Measurements from ENCODE around the gene GMPPA. TPM values are rescaled to one million over a fixed set of nuclear protein-coding genes. Genes with fewer than 3 reads are reported as not detected.

Gene GMPPA
- total and polyA plus RNA-seq, 9 of the 15 experiments (the other 6 are each of a cell fraction or from before 2014, with no cell fraction given) = 7.0 to 101 (median 66.7) TPM

DNA sequence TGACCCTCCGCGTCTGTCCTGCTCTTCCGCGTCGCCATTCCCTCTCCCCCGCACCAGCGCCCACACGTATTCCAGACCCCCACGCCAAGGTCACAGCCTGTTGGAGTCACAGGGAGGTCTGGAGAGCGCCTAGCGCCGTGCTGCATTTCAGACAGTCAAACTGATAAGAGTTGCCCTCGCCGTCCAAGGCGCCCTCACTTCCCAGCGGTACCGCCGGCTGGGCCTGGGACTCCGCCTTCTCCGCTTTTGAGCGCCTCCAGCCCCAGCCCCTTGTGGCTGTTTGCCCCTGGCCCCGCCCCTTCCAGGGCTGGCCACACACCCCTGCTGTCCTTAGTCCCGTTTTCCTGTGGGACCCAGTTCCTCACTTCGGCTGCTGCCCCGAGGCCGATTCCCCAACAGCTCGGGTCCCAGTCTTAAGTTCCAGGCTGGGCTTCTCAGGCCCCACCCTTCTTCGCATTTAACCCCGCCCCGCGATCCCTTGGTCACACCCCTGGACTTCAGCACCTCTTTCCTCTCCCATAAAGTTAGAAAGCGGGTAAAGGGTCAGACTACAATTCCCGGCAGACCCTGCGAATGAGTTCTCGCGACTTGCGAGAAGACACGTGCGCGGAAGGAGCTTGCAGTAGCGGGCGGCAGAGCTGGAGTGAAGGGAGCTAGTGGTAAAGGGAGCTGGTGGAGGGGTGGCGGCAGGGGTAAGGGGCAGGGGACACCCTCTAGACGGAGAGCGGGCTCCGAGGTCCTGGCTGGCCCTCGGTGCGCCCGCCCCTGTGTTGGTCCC is at the start of gene GMPPA (continued):
- TF ChIP-seq, protein P1, sequence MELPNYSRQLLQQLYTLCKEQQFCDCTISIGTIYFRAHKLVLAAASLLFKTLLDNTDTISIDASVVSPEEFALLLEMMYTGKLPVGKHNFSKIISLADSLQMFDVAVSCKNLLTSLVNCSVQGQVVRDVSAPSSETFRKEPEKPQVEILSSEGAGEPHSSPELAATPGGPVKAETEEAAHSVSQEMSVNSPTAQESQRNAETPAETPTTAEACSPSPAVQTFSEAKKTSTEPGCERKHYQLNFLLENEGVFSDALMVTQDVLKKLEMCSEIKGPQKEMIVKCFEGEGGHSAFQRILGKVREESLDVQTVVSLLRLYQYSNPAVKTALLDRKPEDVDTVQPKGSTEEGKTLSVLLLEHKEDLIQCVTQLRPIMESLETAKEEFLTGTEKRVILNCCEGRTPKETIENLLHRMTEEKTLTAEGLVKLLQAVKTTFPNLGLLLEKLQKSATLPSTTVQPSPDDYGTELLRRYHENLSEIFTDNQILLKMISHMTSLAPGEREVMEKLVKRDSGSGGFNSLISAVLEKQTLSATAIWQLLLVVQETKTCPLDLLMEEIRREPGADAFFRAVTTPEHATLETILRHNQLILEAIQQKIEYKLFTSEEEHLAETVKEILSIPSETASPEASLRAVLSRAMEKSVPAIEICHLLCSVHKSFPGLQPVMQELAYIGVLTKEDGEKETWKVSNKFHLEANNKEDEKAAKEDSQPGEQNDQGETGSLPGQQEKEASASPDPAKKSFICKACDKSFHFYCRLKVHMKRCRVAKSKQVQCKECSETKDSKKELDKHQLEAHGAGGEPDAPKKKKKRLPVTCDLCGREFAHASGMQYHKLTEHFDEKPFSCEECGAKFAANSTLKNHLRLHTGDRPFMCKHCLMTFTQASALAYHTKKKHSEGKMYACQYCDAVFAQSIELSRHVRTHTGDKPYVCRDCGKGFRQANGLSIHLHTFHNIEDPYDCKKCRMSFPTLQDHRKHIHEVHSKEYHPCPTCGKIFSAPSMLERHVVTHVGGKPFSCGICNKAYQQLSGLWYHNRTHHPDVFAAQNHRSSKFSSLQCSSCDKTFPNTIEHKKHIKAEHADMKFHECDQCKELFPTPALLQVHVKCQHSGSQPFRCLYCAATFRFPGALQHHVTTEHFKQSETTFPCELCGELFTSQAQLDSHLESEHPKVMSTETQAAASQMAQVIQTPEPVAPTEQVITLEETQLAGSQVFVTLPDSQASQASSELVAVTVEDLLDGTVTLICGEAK (IDR thresholded peaks at IDR 0.05) = peak; percentile 74
- TF ChIP-seq, protein P1 (CRISPR knock-in tag; IDR thresholded peaks at IDR 0.05) = no peak
- peak; percentile 67; the same call in 1 of the 2 replicates for TF ChIP-seq SMARCA4 (IDR thresholded peaks at IDR 0.05)
- TF ChIP-seq, protein P2, sequence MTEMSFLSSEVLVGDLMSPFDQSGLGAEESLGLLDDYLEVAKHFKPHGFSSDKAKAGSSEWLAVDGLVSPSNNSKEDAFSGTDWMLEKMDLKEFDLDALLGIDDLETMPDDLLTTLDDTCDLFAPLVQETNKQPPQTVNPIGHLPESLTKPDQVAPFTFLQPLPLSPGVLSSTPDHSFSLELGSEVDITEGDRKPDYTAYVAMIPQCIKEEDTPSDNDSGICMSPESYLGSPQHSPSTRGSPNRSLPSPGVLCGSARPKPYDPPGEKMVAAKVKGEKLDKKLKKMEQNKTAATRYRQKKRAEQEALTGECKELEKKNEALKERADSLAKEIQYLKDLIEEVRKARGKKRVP (CRISPR knock-in tag; IDR thresholded peaks at IDR 0.05) = no peak
- no peak for TF ChIP-seq TEAD2 (tag; IDR thresholded peaks at IDR 0.05)
- TF ChIP-seq, protein P3, sequence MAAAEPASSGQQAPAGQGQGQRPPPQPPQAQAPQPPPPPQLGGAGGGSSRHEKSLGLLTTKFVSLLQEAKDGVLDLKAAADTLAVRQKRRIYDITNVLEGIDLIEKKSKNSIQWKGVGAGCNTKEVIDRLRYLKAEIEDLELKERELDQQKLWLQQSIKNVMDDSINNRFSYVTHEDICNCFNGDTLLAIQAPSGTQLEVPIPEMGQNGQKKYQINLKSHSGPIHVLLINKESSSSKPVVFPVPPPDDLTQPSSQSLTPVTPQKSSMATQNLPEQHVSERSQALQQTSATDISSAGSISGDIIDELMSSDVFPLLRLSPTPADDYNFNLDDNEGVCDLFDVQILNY (CRISPR knock-in tag; IDR thresholded peaks at IDR 0.05) = no peak
- TF ChIP-seq, protein P4, sequence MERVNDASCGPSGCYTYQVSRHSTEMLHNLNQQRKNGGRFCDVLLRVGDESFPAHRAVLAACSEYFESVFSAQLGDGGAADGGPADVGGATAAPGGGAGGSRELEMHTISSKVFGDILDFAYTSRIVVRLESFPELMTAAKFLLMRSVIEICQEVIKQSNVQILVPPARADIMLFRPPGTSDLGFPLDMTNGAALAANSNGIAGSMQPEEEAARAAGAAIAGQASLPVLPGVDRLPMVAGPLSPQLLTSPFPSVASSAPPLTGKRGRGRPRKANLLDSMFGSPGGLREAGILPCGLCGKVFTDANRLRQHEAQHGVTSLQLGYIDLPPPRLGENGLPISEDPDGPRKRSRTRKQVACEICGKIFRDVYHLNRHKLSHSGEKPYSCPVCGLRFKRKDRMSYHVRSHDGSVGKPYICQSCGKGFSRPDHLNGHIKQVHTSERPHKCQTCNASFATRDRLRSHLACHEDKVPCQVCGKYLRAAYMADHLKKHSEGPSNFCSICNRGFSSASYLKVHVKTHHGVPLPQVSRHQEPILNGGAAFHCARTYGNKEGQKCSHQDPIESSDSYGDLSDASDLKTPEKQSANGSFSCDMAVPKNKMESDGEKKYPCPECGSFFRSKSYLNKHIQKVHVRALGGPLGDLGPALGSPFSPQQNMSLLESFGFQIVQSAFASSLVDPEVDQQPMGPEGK (CRISPR knock-in tag; IDR thresholded peaks at IDR 0.05; ENCODE audit: borderline replicate concordance) = no peak
- TF ChIP-seq, protein P5, sequence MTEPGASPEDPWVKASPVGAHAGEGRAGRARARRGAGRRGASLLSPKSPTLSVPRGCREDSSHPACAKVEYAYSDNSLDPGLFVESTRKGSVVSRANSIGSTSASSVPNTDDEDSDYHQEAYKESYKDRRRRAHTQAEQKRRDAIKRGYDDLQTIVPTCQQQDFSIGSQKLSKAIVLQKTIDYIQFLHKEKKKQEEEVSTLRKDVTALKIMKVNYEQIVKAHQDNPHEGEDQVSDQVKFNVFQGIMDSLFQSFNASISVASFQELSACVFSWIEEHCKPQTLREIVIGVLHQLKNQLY (CRISPR knock-in tag; conservative IDR thresholded peaks at IDR 0.05) = no peak
- TF ChIP-seq ZNF764 (CRISPR knock-in tag; IDR thresholded peaks at IDR 0.05; ENCODE audit: low read depth) = no peak
- no peak for TF ChIP-seq ZNF77 (CRISPR knock-in tag; IDR thresholded peaks at IDR 0.05)
- TF ChIP-seq, protein P6, sequence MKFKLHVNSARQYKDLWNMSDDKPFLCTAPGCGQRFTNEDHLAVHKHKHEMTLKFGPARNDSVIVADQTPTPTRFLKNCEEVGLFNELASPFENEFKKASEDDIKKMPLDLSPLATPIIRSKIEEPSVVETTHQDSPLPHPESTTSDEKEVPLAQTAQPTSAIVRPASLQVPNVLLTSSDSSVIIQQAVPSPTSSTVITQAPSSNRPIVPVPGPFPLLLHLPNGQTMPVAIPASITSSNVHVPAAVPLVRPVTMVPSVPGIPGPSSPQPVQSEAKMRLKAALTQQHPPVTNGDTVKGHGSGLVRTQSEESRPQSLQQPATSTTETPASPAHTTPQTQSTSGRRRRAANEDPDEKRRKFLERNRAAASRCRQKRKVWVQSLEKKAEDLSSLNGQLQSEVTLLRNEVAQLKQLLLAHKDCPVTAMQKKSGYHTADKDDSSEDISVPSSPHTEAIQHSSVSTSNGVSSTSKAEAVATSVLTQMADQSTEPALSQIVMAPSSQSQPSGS (CRISPR knock-in tag; IDR thresholded peaks at IDR 0.05) = no peak

Measured in K562 (cell line).